ENCODE results near the gene PHACTR1. TPM values are rescaled to one million over a fixed set of nuclear protein-coding genes. Genes with fewer than 3 reads are reported as not detected.

PHACTR1 gene
- total and polyA plus RNA-seq, 9 of the 15 experiments (the other 6 are each of a cell fraction or from before 2014, with no cell fraction given), result 11.5 to 32.6 (median 22.0) TPM

DNA sequence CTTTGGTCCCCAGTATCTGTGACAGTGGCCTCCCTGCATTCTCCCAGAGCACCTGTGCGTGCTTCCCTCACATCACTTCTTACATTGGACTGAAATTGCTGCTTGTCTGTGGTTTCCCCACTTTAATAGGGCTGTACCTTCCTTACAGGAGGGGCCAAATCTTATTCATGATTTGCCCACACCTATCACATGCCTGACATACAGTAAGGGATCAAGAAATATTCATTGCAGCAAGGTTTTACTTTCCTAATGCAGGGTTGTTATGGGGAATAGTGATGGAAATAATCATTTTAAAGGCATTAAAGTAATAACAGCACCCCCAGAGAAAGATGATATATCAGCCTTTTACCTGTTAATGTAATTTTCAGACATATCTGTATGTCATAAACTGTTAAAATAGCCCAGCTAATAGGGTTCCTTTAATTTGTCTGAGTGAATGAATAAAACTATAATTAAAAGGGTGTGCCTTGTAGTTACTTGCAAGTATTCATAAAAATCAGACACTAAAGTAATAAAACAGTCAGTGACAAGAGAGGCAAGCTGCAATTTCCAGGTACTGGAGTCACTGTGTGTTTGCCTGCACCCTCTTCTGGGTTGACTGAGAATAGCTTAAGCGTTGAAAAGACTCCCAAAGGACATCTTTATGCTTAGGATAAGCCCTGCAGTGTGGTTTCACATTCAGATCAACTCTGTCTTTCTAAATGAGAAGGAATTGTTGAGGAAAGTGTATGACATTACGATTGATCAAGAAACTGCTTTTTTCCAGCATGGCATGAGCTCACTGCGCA is 182.7 kb downstream of the PHACTR1 start:
- 1% methylated on average over 4 of the region's 4 CpGs for WGBS (ENCODE audit: insufficient coverage, low coverage, missing lambda C conversion rate)
- Histone ChIP-seq H3K4me3 (no peak overlapping the region), H3K9me1 (ENCODE audit: control insufficient read depth, insufficient read depth, low read length) (no peaks in the 10 kb centered on the region), H3K9me3 (replicated peaks; ENCODE audit: control insufficient read depth, insufficient read depth, low read depth, low read length) (no peaks in the 10 kb centered on the region), H3K27me3 (ENCODE audit: control insufficient read depth in 2 of 2, insufficient read depth in 2 of 2, low read length in 2 of 2) (peaks cover 2 to 18% of the 10 kb centered on the region in 2 experiments; a peak in 3 of 5 replicates), H3K4me1 (replicated peaks in 1 of 2; ENCODE audit: control insufficient read depth in 2 of 2, insufficient read depth in 2 of 2, low read length in 2 of 2) (no peaks in the 10 kb centered on the region), H3K27ac (ENCODE audit: extremely low read depth, low read depth, low read length) (no peak overlapping the region), H3K36me3 (ENCODE audit: control insufficient read depth, insufficient read depth, low read length) (no peaks in the 10 kb centered on the region), H3K9ac (ENCODE audit: insufficient read depth in 1 of 2, low read depth in 2 of 2, low read length in 2 of 2) (no peak overlapping the region), H4K20me1 (replicated peaks; ENCODE audit: control insufficient read depth, insufficient read depth, low read length) (no peaks in the 10 kb centered on the region; the same call in 1 of the 2 replicates), H3K79me2 (ENCODE audit: control insufficient read depth, insufficient read depth, low read length) (no peaks in the 10 kb centered on the region), H2AFZ (ENCODE audit: low read depth, low read length) (no peak overlapping the region), H3K4me2 (ENCODE audit: insufficient read depth, low read length) (no peak overlapping the region)
- POLR2A ChIA-PET, result interaction anchor here (0.6 to 0.8 kb wide), 2 partner anchors 18 to 69 kb away, joined by 3 read pairs; no protein-coding TSS in a partner anchor
- in situ Hi-C loops (cut with MboI) (loop anchor here (10.0 kb wide), 1 partner anchor 1314 kb away; no protein-coding TSS in a partner anchor), intact Hi-C loops (cut with micrococcal nuclease) (no loop called here)
- no TSS peak for BruUV-seq (replicated peaks)
- CTCF ChIA-PET (ENCODE audit: low intra/inter-chr PET ratio), result no interaction called here
- no peak for FAIRE-seq
- TF ChIP-seq, protein P1, sequence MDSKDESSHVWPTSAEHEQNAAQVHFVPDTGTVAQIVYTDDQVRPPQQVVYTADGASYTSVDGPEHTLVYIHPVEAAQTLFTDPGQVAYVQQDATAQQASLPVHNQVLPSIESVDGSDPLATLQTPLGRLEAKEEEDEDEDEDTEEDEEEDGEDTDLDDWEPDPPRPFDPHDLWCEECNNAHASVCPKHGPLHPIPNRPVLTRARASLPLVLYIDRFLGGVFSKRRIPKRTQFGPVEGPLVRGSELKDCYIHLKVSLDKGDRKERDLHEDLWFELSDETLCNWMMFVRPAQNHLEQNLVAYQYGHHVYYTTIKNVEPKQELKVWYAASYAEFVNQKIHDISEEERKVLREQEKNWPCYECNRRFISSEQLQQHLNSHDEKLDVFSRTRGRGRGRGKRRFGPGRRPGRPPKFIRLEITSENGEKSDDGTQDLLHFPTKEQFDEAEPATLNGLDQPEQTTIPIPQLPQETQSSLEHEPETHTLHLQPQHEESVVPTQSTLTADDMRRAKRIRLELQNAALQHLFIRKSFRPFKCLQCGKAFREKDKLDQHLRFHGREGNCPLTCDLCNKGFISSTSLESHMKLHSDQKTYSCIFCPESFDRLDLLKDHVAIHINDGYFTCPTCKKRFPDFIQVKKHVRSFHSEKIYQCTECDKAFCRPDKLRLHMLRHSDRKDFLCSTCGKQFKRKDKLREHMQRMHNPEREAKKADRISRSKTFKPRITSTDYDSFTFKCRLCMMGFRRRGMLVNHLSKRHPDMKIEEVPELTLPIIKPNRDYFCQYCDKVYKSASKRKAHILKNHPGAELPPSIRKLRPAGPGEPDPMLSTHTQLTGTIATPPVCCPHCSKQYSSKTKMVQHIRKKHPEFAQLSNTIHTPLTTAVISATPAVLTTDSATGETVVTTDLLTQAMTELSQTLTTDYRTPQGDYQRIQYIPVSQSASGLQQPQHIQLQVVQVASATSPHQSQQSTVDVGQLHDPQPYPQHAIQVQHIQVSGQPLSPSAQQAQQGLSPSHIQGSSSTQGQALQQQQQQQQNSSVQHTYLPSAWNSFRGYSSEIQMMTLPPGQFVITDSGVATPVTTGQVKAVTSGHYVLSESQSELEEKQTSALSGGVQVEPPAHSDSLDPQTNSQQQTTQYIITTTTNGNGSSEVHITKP (IDR thresholded peaks at IDR 0.05; ENCODE audit: partially characterized antibody), result peak; percentile 66
- TF ChIP-seq CBX2 (IDR thresholded peaks at IDR 0.05; ENCODE audit: insufficient read depth, low read length, poor library complexity, severe bottlenecking), result no peak
- no peak for TF ChIP-seq RBM17 (IDR thresholded peaks at IDR 0.05; ENCODE audit: borderline replicate concordance, low read depth, low read length)
- TF ChIP-seq CC2D1A (IDR thresholded peaks at IDR 0.05), result no peak
- no peak for TF ChIP-seq GATA2 (CRISPR knock-in tag; IDR thresholded peaks at IDR 0.05)
- no peak for TF ChIP-seq DPF2 (IDR thresholded peaks at IDR 0.05)
- no peak for ATAC-seq
- DNase-seq (ENCODE audit: extremely low read depth in 1 of 4, low spot score in 3 of 4), result no peak
